ENCODE data around the gene PRTFDC1. TPM values are rescaled to one million over a fixed set of nuclear protein-coding genes. Genes with fewer than 3 reads are reported as not detected.

Gene PRTFDC1
- total RNA-seq, 1 donor from 2014 or later, result 7.6 TPM

GRCh38 chr10:24991298-24991697, 38.9 kb upstream of the PRTFDC1 start:
- no peaks in the 10 kb centered on the region for H3K9me3 ChIP-seq
- TF ChIP-seq POLR2A (IDR thresholded peaks at IDR 0.05) (no peak), CTCF (IDR thresholded peaks at IDR 0.05) (no peak), POLR2AphosphoS5 (IDR thresholded peaks at IDR 0.05; ENCODE audit: insufficient read depth in 1 of 2, low read depth in 1 of 2) (no peak)
- H3K36me3 ChIP-seq, result no peaks in the 10 kb centered on the region
- intact Hi-C loops (cut with DNase I), result no loop called here
- H3K4me3 ChIP-seq, result no peak overlapping the region
- H3K4me1 ChIP-seq, result no peaks in the 10 kb centered on the region
- H3K27ac ChIP-seq, result no peak overlapping the region
- no peaks in the 10 kb centered on the region for H3K27me3 ChIP-seq
- DNase-seq (ENCODE audit: extremely low spot score in 2 of 2), result no peak

- Histone ChIP-seq H3K9me3 (no peaks in the 10 kb centered on the region), H3K27me3 (no peaks in the 10 kb centered on the region), H3K4me1 (no peaks in the 10 kb centered on the region), H3K36me3 (no peaks in the 10 kb centered on the region), H3K4me3 (no peak overlapping the region), H3K27ac (no peak overlapping the region)
- no peak for DNase-seq (ENCODE audit: extremely low spot score in 2 of 2)
- TF ChIP-seq POLR2A (IDR thresholded peaks at IDR 0.05), result no peak
- no peak for TF ChIP-seq CTCF (IDR thresholded peaks at IDR 0.05)
- no peak for TF ChIP-seq POLR2AphosphoS5 (IDR thresholded peaks at IDR 0.05; ENCODE audit: insufficient read depth in 1 of 2, low read depth in 1 of 2)
- intact Hi-C loops (cut with DNase I), result no loop called here
These were observed 37.5 kb upstream of the PRTFDC1 start for GRCh38 chr10:24989867-24990266.

GRCh38 chr10:24988831-24989640, 36.6 kb upstream of the PRTFDC1 start:
- no peaks in the 10 kb centered on the region for H3K9me3 ChIP-seq
- H3K27me3 ChIP-seq, result no peaks in the 10 kb centered on the region
- DNase-seq (ENCODE audit: extremely low spot score in 2 of 2), result no peak
- no peaks in the 10 kb centered on the region for H3K4me1 ChIP-seq
- TF ChIP-seq POLR2A (IDR thresholded peaks at IDR 0.05) (no peak), CTCF (IDR thresholded peaks at IDR 0.05) (no peak), POLR2AphosphoS5 (IDR thresholded peaks at IDR 0.05; ENCODE audit: insufficient read depth in 1 of 2, low read depth in 1 of 2) (no peak)
- intact Hi-C loops (cut with DNase I), result no loop called here
- H3K4me3 ChIP-seq, result no peak overlapping the region
- H3K27ac ChIP-seq, result no peak overlapping the region
- no peaks in the 10 kb centered on the region for H3K36me3 ChIP-seq

GRCh38 chr10:24984906-24985305, 32.5 kb upstream of the PRTFDC1 start:
- intact Hi-C loops (cut with DNase I), result no loop called here
- no peak overlapping the region for H3K27ac ChIP-seq
- H3K27me3 ChIP-seq, result no peaks in the 10 kb centered on the region
- no peaks in the 10 kb centered on the region for H3K9me3 ChIP-seq
- no peak for DNase-seq (ENCODE audit: extremely low spot score in 2 of 2)
- no peaks in the 10 kb centered on the region for H3K36me3 ChIP-seq
- no peaks in the 10 kb centered on the region for H3K4me1 ChIP-seq
- no peak overlapping the region for H3K4me3 ChIP-seq
- TF ChIP-seq CTCF (IDR thresholded peaks at IDR 0.05) (no peak), POLR2AphosphoS5 (IDR thresholded peaks at IDR 0.05; ENCODE audit: insufficient read depth in 1 of 2, low read depth in 1 of 2) (no peak), POLR2A (IDR thresholded peaks at IDR 0.05) (no peak)

- no peaks in the 10 kb centered on the region for H3K9me3 ChIP-seq
- H3K27me3 ChIP-seq, result no peaks in the 10 kb centered on the region
- H3K36me3 ChIP-seq, result no peaks in the 10 kb centered on the region
- TF ChIP-seq POLR2A (IDR thresholded peaks at IDR 0.05) (no peak), POLR2AphosphoS5 (IDR thresholded peaks at IDR 0.05; ENCODE audit: insufficient read depth in 1 of 2, low read depth in 1 of 2) (no peak), CTCF (IDR thresholded peaks at IDR 0.05) (no peak)
- intact Hi-C loops (cut with DNase I), result no loop called here
- no peaks in the 10 kb centered on the region for H3K4me1 ChIP-seq
- no peak overlapping the region for H3K4me3 ChIP-seq
- H3K27ac ChIP-seq, result no peak overlapping the region
- DNase-seq (ENCODE audit: extremely low spot score in 2 of 2), result no peak
These were observed 31.5 kb upstream of the PRTFDC1 start for GRCh38 chr10:24983946-24984345.
